Fibroblast of villous mesenchyme (primary cell): Measurements from ENCODE around the gene MYO10. TPM values are rescaled to one million over a fixed set of nuclear protein-coding genes. Genes with fewer than 3 reads are reported as not detected.

Experiments
- DNase-seq: peaks from one replicate; pipeline ENCODE4 v3.0.0-alpha.2; 2010; ENCODE audit warnings: low read depth
- H3K4me3 ChIP-seq: 2 replicates; pipeline ENCODE4 v1.5.1; 2011; ENCODE audit warnings: low read depth, mild to moderate bottlenecking, low read length
- total RNA-seq: library from RNA; depleted of rRNA; stranded (reverse); fragments of >200 nt; gene quantifications from 2 replicates; pipeline ENCODE4 v1.2.3, GENCODE V29; 2012
- TF ChIP-seq, protein P1 (sequence below): IDR thresholded peaks from 2 replicates; pipeline ENCODE4 v1.5.1; 2012; ENCODE audit warnings: low read depth, mild to moderate bottlenecking, low read length; ENCODE audit not compliant: insufficient read depth

MYO10 gene
- total RNA-seq, 1 donor: 36.7 TPM

DNA sequence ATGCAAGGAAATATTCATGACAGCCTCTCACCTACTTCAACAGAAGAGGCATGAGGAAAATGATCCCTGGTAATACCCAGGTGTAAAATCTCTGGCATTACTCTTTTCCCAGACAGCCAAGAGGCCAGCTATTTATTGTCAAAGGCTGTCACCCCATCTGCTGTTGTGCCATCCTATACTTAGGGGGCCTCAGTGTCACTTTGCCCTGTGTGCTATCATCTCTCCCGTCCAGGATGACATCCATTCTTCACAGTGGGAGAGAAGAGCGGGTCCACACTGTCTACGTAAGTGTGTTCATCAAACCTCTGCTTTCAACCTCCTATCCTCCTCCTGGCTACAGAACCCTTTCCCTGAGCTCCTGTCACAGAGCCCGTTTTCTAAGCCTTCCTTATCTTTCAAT, 82.6 kb downstream of the MYO10 start:
- TF ChIP-seq, protein P1, sequence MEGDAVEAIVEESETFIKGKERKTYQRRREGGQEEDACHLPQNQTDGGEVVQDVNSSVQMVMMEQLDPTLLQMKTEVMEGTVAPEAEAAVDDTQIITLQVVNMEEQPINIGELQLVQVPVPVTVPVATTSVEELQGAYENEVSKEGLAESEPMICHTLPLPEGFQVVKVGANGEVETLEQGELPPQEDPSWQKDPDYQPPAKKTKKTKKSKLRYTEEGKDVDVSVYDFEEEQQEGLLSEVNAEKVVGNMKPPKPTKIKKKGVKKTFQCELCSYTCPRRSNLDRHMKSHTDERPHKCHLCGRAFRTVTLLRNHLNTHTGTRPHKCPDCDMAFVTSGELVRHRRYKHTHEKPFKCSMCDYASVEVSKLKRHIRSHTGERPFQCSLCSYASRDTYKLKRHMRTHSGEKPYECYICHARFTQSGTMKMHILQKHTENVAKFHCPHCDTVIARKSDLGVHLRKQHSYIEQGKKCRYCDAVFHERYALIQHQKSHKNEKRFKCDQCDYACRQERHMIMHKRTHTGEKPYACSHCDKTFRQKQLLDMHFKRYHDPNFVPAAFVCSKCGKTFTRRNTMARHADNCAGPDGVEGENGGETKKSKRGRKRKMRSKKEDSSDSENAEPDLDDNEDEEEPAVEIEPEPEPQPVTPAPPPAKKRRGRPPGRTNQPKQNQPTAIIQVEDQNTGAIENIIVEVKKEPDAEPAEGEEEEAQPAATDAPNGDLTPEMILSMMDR: no peak
- H3K4me3 ChIP-seq: no peak overlapping the region
- DNase-seq: no peak

DNA sequence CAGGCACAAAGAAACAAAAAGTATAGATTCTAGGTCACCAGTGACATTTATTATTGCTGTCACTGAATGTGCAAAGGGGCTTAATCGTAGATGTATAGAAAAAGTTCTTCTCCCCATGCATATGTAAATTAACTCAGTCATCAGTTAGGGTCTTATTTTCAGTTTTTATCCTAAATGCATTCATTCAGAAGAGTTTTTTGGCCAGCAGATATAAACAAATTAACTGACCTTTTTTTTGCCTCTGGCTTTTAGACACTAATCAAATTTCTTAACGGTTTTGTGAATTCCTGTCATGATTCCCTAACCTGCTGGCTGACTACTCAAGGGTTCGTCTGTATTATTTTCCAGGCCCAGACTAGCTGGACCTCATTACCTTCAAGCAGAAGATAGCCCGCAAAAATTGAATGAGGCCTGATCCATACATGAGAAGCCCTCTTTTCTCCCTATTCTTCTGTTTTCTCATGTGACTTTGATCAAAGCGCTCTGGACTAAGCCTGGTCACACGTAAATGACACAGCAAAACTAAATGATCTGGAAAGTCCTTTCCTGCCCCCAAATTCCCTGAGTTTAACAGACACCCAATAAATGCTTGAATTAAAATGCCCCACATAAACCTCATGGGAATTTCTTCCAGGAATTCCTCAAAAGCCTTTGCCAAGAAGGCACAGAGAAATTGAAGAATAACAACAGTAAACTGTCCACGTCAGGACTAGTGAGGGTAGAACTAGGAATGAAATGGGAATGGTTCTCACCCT, 83.7 kb downstream of the MYO10 start:
- H3K4me3 ChIP-seq: no peak overlapping the region
- no peak for DNase-seq
- TF ChIP-seq, protein P1: no peak

DNA sequence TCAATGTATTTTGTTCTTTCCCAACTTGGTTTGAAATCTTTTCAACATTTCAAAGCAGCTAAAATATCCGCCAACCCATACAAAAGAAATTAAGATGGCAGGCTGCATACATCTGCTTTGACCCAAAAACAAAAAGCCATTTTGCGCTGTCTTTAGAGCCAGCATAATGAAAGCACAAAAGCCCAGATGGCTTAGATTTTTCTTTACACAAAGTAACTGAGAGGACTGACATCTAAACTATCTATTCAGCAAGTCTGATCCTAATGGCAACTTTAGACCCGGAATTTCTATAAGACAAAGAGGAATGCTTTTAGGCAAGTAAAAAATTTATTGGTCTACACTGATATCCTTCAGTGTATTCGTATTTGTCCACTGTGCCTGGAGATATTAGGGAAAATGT, 86.3 kb downstream of the MYO10 start:
- no peak for DNase-seq
- TF ChIP-seq, protein P1: no peak
- H3K4me3 ChIP-seq: no peak overlapping the region

DNA sequence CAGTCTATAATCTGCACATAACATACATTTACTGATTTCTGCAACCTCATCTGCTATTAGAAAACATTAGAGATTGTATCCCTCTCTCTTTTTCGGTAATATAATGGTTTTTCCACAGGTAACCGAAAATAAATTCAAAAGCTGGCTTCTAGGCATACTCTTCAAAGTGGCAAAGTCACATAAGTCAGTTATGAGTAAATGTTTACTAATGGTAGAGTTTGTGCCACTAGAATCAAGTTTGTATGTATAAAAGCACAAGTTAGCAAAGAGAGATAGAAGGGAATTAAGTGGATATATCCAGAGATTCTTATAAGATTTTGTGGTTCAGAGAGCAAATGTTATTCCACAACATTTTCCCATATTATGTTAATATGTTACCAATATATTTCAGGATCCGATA, 86.9 kb downstream of the MYO10 start:
- no peak overlapping the region for H3K4me3 ChIP-seq
- DNase-seq: no peak
- TF ChIP-seq, protein P1: no peak

DNA sequence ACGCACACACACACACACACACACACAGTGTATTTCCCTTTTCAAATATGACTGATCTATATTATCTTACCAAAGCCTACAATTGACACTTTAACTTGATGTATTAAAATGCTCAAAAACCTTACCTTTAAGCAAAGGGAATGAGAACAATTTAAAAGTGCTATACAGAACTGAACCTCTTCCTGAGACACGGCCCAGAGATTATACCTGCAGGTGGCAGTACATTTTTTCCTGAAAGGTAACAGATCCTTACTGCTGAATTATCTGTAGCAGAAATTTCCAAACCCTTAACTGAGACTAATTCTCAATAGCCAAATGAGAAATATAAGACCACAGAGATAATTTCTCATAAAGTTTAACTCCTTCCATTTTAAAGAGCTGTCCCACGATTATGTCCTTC, 91.1 kb downstream of the MYO10 start:
- no peak for DNase-seq
- no peak overlapping the region for H3K4me3 ChIP-seq
- TF ChIP-seq, protein P1: no peak

DNA sequence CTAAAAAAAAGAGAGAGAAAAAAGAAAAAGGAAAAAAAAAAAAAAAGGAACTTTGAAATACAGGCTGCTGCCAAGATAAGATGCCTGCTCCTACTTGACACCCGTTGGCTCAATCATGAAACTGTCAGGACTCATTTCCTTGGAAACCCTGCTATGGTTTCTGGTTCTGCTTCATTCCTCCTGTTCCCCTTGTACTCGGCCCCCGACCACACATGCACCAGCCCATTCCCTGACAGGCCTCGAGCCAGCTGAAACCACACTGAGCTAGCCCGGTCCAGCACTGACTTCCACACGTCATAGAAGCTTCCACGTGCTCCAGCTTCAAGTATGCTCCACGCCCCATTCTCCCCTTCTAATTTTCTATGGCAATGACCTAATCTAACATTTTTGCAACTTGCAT, 93.2 kb downstream of the MYO10 start:
- TF ChIP-seq, protein P1: no peak
- peak; percentile 34 for DNase-seq
- no peak overlapping the region for H3K4me3 ChIP-seq

DNA sequence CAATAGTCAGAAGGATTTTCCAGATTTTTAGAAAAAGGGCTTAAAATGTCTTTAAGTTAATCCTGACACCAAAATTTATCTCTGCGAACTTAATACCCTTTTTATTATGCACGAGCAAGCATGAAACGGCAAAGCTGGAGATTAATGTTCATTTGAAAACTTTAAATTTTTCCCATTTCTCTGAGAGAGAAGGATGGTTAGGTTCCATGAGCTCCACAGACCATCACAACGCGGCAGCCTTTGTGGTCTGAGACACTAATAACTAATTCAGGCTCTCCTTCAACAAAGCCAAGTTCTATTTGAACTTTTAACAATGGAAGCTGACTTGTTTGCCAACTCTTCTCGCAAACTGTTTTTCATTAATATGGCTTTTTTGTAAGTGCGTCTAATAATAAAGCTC, 94.7 kb downstream of the MYO10 start:
- TF ChIP-seq, protein P1: no peak
- H3K4me3 ChIP-seq: no peak overlapping the region
- DNase-seq: no peak
